Measurements from ENCODE around the gene SLCO4A1.

The SLCO4A1 gene

GRCh38 chr20:62642051-62642665, at the start of gene SLCO4A1:
SLCO4A1 (plus strand) TSS chr20:62642503; CDS start chr20:62656455, 13,952 bp downstream.
- Histone ChIP-seq H3K27me3 (ENCODE audit: control insufficient read depth, insufficient read depth, low read length) (peaks cover 41% of the 10 kb centered on the region), H3K9me3 (ENCODE audit: control insufficient read depth, insufficient read depth, low read length) (no peaks in the 10 kb centered on the region), H3K4me1 (ENCODE audit: control insufficient read depth, insufficient read depth, low read length) (no peaks in the 10 kb centered on the region), H3K4me3 (ENCODE audit: low read depth, low read length) (peak within 1 kb of the TSS; percentile 56), H3K36me3 (ENCODE audit: control insufficient read depth, insufficient read depth, low read length) (no peaks in the 10 kb centered on the region), H3K9ac (ENCODE audit: low read depth, low read length) (peak within 1 kb of the TSS; percentile 54)

- H3K4me1 ChIP-seq (ENCODE audit: control insufficient read depth, insufficient read depth, low read length), result no peaks in the 10 kb centered on the region
- no peaks in the 10 kb centered on the region for H3K36me3 ChIP-seq (ENCODE audit: control insufficient read depth, insufficient read depth, low read length)
- H3K9ac ChIP-seq (ENCODE audit: low read depth, low read length), result no peak overlapping the region
- no peak overlapping the region for H3K4me3 ChIP-seq (ENCODE audit: low read depth, low read length)
- no peaks in the 10 kb centered on the region for H3K27me3 ChIP-seq (ENCODE audit: control insufficient read depth, insufficient read depth, low read length)
- no peaks in the 10 kb centered on the region for H3K9me3 ChIP-seq (ENCODE audit: control insufficient read depth, insufficient read depth, low read length)
These were observed 49.7 kb upstream of the SLCO4A1 start for GRCh38 chr20:62592506-62593177.

GRCh38 chr20:62593616-62594015, 48.7 kb upstream of the SLCO4A1 start:
- H3K9ac ChIP-seq (ENCODE audit: low read depth, low read length), result no peak overlapping the region
- no peaks in the 10 kb centered on the region for H3K27me3 ChIP-seq (ENCODE audit: control insufficient read depth, insufficient read depth, low read length)
- H3K36me3 ChIP-seq (ENCODE audit: control insufficient read depth, insufficient read depth, low read length), result no peaks in the 10 kb centered on the region
- no peaks in the 10 kb centered on the region for H3K4me1 ChIP-seq (ENCODE audit: control insufficient read depth, insufficient read depth, low read length)
- no peak overlapping the region for H3K4me3 ChIP-seq (ENCODE audit: low read depth, low read length)
- H3K9me3 ChIP-seq (ENCODE audit: control insufficient read depth, insufficient read depth, low read length), result no peaks in the 10 kb centered on the region

GRCh38 chr20:62595069-62595468, 47.2 kb upstream of the SLCO4A1 start:
- H3K27me3 ChIP-seq (ENCODE audit: control insufficient read depth, insufficient read depth, low read length), result no peaks in the 10 kb centered on the region
- H3K4me1 ChIP-seq (ENCODE audit: control insufficient read depth, insufficient read depth, low read length), result no peaks in the 10 kb centered on the region
- no peak overlapping the region for H3K4me3 ChIP-seq (ENCODE audit: low read depth, low read length)
- no peaks in the 10 kb centered on the region for H3K36me3 ChIP-seq (ENCODE audit: control insufficient read depth, insufficient read depth, low read length)
- no peaks in the 10 kb centered on the region for H3K9me3 ChIP-seq (ENCODE audit: control insufficient read depth, insufficient read depth, low read length)
- no peak overlapping the region for H3K9ac ChIP-seq (ENCODE audit: low read depth, low read length)

GRCh38 chr20:62595491-62595890, 46.8 kb upstream of the SLCO4A1 start:
- no peak overlapping the region for H3K9ac ChIP-seq (ENCODE audit: low read depth, low read length)

GRCh38 chr20:62596486-62596885, 45.8 kb upstream of the SLCO4A1 start:
- Histone ChIP-seq H3K27me3 (ENCODE audit: control insufficient read depth, insufficient read depth, low read length) (no peaks in the 10 kb centered on the region), H3K4me1 (ENCODE audit: control insufficient read depth, insufficient read depth, low read length) (no peaks in the 10 kb centered on the region), H3K36me3 (ENCODE audit: control insufficient read depth, insufficient read depth, low read length) (no peaks in the 10 kb centered on the region)

More at GRCh38 chr20:62595491-62595890, 46.8 kb upstream of the SLCO4A1 start:
- no peaks in the 10 kb centered on the region for H3K9me3 ChIP-seq (ENCODE audit: control insufficient read depth, insufficient read depth, low read length)
- H3K4me3 ChIP-seq (ENCODE audit: low read depth, low read length), result no peak overlapping the region
- H3K36me3 ChIP-seq (ENCODE audit: control insufficient read depth, insufficient read depth, low read length), result no peaks in the 10 kb centered on the region
- no peaks in the 10 kb centered on the region for H3K27me3 ChIP-seq (ENCODE audit: control insufficient read depth, insufficient read depth, low read length)
- no peaks in the 10 kb centered on the region for H3K4me1 ChIP-seq (ENCODE audit: control insufficient read depth, insufficient read depth, low read length)

DNA sequence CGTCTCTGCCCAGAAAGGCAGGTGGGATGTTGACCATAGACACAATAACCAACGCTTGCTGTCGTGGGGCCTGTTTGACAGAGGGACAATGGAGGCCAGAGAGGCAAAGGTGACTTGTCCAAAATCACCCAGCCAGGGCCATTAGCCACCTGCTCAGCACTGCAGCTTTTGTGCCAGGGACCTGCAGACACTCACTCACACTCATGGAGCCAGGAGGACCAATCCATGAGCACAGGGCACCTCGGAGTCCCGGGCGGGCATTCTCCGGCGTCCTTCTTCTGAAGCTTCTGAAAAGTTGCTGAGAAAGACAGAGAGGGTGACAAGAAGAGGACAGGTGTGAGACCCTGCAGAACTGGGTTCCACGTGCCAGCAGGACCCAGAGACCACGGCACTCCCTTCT, 45.4 kb upstream of the SLCO4A1 start:
- Histone ChIP-seq H3K9me3 (ENCODE audit: control insufficient read depth, insufficient read depth, low read length) (no peaks in the 10 kb centered on the region), H3K9ac (ENCODE audit: low read depth, low read length) (no peak overlapping the region), H3K36me3 (ENCODE audit: control insufficient read depth, insufficient read depth, low read length) (no peaks in the 10 kb centered on the region), H3K4me3 (ENCODE audit: low read depth, low read length) (no peak overlapping the region), H3K27me3 (ENCODE audit: control insufficient read depth, insufficient read depth, low read length) (no peaks in the 10 kb centered on the region), H3K4me1 (ENCODE audit: control insufficient read depth, insufficient read depth, low read length) (no peaks in the 10 kb centered on the region)

More at GRCh38 chr20:62596486-62596885, 45.8 kb upstream of the SLCO4A1 start:
- Histone ChIP-seq H3K4me3 (ENCODE audit: low read depth, low read length) (no peak overlapping the region), H3K9me3 (ENCODE audit: control insufficient read depth, insufficient read depth, low read length) (no peaks in the 10 kb centered on the region), H3K9ac (ENCODE audit: low read depth, low read length) (no peak overlapping the region)

- Histone ChIP-seq H3K4me3 (ENCODE audit: low read depth, low read length) (no peak overlapping the region), H3K36me3 (ENCODE audit: control insufficient read depth, insufficient read depth, low read length) (no peaks in the 10 kb centered on the region), H3K27me3 (ENCODE audit: control insufficient read depth, insufficient read depth, low read length) (no peaks in the 10 kb centered on the region), H3K9me3 (ENCODE audit: control insufficient read depth, insufficient read depth, low read length) (no peaks in the 10 kb centered on the region), H3K4me1 (ENCODE audit: control insufficient read depth, insufficient read depth, low read length) (no peaks in the 10 kb centered on the region), H3K9ac (ENCODE audit: low read depth, low read length) (no peak overlapping the region)
These were observed 44.7 kb upstream of the SLCO4A1 start for GRCh38 chr20:62597416-62598115.

- Histone ChIP-seq H3K9ac (ENCODE audit: low read depth, low read length) (no peak overlapping the region), H3K27me3 (ENCODE audit: control insufficient read depth, insufficient read depth, low read length) (no peaks in the 10 kb centered on the region), H3K36me3 (ENCODE audit: control insufficient read depth, insufficient read depth, low read length) (no peaks in the 10 kb centered on the region), H3K4me3 (ENCODE audit: low read depth, low read length) (no peak overlapping the region), H3K4me1 (ENCODE audit: control insufficient read depth, insufficient read depth, low read length) (no peaks in the 10 kb centered on the region), H3K9me3 (ENCODE audit: control insufficient read depth, insufficient read depth, low read length) (no peaks in the 10 kb centered on the region)
These were observed 43.5 kb upstream of the SLCO4A1 start for GRCh38 chr20:62598761-62599194.

- Histone ChIP-seq H3K9ac (ENCODE audit: low read depth, low read length) (no peak overlapping the region), H3K27me3 (ENCODE audit: control insufficient read depth, insufficient read depth, low read length) (no peaks in the 10 kb centered on the region)
These were observed 42.8 kb upstream of the SLCO4A1 start for GRCh38 chr20:62599216-62600110.

GRCh38 chr20:62601172-62601571, 41.1 kb upstream of the SLCO4A1 start:
- Histone ChIP-seq H3K36me3 (ENCODE audit: control insufficient read depth, insufficient read depth, low read length) (no peaks in the 10 kb centered on the region), H3K4me1 (ENCODE audit: control insufficient read depth, insufficient read depth, low read length) (peaks cover 6% of the 10 kb centered on the region), H3K4me3 (ENCODE audit: low read depth, low read length) (no peak overlapping the region), H3K9ac (ENCODE audit: low read depth, low read length) (no peak overlapping the region), H3K9me3 (ENCODE audit: control insufficient read depth, insufficient read depth, low read length) (no peaks in the 10 kb centered on the region), H3K27me3 (ENCODE audit: control insufficient read depth, insufficient read depth, low read length) (no peaks in the 10 kb centered on the region)

More at GRCh38 chr20:62599216-62600110, 42.8 kb upstream of the SLCO4A1 start:
- no peaks in the 10 kb centered on the region for H3K36me3 ChIP-seq (ENCODE audit: control insufficient read depth, insufficient read depth, low read length)
- no peaks in the 10 kb centered on the region for H3K4me1 ChIP-seq (ENCODE audit: control insufficient read depth, insufficient read depth, low read length)
- no peaks in the 10 kb centered on the region for H3K9me3 ChIP-seq (ENCODE audit: control insufficient read depth, insufficient read depth, low read length)
- no peak overlapping the region for H3K4me3 ChIP-seq (ENCODE audit: low read depth, low read length)

Measured in iPS-15b (cell line).